ENCODE measurements around the gene PARVB.

PARVB gene

DNA sequence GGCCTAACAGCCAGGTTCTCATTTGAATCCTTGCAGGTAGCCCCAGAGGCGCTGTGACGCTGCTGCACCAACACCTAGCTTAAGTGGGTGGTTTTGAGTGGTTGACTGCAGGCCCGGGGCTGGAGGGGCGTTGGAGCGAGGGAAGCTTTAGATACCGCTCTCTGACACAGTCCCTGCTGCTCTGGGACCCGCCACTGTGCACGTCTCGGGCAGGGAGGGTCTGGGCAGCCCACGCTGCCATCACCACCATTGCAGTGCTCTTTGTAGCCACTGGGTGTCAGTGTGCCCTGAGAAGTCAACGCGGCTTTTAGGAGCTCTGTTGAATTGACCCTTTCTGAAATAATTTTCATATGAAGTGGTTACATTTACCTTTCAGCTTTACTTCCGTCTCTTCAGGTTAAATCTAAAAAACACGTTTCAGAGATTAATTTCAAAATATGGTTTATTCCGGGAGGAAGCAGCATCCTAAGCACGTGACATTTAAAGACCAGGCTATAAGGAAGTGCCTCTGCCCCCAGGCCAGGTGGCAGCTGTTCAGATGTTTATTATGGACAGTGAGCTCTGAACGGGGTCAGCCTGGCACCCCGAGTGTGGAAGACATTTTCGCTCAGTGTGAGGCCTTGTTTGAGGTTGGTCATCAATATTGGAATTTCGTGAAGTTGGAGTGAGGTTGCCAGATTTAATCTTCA is 30.9 kb upstream of the PARVB start:
- peaks cover 31 to 95% of the 10 kb centered on the region in 2 experiments for H3K36me3 ChIP-seq (ENCODE audit: control insufficient read depth in 2 of 2, insufficient read depth in 1 of 2, low read length in 2 of 2)
- POLR2A ChIA-PET: interaction anchor here (0.8 kb wide), 1 partner anchor 93 kb away, joined by 3 read pairs; no protein-coding TSS in a partner anchor
- no peaks in the 10 kb centered on the region for H3K9me3 ChIP-seq (ENCODE audit: control insufficient read depth, insufficient read depth, low read depth, low read length)
- TF ChIP-seq ZNF302 (tag by site-specific recombination; IDR thresholded peaks at IDR 0.05; ENCODE audit: low read depth) (no peak), ZNF48 (tag by site-specific recombination; IDR thresholded peaks at IDR 0.05) (no peak), ZNF354C (tag by site-specific recombination; IDR thresholded peaks at IDR 0.05; ENCODE audit: borderline replicate concordance, low read depth) (no peak), EGR2 (tag by site-specific recombination; IDR thresholded peaks at IDR 0.05; ENCODE audit: low read depth) (0 out of 2 replicates have a peak, but pooled peaks have one; percentile 21), GLIS1 (tag by site-specific recombination; IDR thresholded peaks at IDR 0.05) (no peak), MEIS1 (CRISPR knock-in tag; IDR thresholded peaks at IDR 0.05; ENCODE audit: borderline replicate concordance) (no peak), ZNF221 (tag by site-specific recombination; IDR thresholded peaks at IDR 0.05; ENCODE audit: borderline replicate concordance) (no peak), ZNF654 (tag by site-specific recombination; IDR thresholded peaks at IDR 0.05; ENCODE audit: low read depth) (peak; percentile 73), ZBTB21 (tag by site-specific recombination; IDR thresholded peaks at IDR 0.05) (no peak)
- TF ChIP-seq, protein P1, sequence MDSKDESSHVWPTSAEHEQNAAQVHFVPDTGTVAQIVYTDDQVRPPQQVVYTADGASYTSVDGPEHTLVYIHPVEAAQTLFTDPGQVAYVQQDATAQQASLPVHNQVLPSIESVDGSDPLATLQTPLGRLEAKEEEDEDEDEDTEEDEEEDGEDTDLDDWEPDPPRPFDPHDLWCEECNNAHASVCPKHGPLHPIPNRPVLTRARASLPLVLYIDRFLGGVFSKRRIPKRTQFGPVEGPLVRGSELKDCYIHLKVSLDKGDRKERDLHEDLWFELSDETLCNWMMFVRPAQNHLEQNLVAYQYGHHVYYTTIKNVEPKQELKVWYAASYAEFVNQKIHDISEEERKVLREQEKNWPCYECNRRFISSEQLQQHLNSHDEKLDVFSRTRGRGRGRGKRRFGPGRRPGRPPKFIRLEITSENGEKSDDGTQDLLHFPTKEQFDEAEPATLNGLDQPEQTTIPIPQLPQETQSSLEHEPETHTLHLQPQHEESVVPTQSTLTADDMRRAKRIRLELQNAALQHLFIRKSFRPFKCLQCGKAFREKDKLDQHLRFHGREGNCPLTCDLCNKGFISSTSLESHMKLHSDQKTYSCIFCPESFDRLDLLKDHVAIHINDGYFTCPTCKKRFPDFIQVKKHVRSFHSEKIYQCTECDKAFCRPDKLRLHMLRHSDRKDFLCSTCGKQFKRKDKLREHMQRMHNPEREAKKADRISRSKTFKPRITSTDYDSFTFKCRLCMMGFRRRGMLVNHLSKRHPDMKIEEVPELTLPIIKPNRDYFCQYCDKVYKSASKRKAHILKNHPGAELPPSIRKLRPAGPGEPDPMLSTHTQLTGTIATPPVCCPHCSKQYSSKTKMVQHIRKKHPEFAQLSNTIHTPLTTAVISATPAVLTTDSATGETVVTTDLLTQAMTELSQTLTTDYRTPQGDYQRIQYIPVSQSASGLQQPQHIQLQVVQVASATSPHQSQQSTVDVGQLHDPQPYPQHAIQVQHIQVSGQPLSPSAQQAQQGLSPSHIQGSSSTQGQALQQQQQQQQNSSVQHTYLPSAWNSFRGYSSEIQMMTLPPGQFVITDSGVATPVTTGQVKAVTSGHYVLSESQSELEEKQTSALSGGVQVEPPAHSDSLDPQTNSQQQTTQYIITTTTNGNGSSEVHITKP (tag by site-specific recombination; IDR thresholded peaks at IDR 0.05): 0 out of 2 replicates have a peak, but pooled peaks have one; percentile 35
- TF ChIP-seq, protein P2, sequence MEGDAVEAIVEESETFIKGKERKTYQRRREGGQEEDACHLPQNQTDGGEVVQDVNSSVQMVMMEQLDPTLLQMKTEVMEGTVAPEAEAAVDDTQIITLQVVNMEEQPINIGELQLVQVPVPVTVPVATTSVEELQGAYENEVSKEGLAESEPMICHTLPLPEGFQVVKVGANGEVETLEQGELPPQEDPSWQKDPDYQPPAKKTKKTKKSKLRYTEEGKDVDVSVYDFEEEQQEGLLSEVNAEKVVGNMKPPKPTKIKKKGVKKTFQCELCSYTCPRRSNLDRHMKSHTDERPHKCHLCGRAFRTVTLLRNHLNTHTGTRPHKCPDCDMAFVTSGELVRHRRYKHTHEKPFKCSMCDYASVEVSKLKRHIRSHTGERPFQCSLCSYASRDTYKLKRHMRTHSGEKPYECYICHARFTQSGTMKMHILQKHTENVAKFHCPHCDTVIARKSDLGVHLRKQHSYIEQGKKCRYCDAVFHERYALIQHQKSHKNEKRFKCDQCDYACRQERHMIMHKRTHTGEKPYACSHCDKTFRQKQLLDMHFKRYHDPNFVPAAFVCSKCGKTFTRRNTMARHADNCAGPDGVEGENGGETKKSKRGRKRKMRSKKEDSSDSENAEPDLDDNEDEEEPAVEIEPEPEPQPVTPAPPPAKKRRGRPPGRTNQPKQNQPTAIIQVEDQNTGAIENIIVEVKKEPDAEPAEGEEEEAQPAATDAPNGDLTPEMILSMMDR (tag by site-specific recombination; IDR thresholded peaks at IDR 0.05): peak; percentile 46; the same call in 1 of the 2 replicates
- TF ChIP-seq, protein P3, sequence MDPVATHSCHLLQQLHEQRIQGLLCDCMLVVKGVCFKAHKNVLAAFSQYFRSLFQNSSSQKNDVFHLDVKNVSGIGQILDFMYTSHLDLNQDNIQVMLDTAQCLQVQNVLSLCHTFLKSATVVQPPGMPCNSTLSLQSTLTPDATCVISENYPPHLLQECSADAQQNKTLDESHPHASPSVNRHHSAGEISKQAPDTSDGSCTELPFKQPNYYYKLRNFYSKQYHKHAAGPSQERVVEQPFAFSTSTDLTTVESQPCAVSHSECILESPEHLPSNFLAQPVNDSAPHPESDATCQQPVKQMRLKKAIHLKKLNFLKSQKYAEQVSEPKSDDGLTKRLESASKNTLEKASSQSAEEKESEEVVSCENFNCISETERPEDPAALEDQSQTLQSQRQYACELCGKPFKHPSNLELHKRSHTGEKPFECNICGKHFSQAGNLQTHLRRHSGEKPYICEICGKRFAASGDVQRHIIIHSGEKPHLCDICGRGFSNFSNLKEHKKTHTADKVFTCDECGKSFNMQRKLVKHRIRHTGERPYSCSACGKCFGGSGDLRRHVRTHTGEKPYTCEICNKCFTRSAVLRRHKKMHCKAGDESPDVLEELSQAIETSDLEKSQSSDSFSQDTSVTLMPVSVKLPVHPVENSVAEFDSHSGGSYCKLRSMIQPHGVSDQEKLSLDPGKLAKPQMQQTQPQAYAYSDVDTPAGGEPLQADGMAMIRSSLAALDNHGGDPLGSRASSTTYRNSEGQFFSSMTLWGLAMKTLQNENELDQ (tag by site-specific recombination; IDR thresholded peaks at IDR 0.05; ENCODE audit: low read depth): no peak
- TF ChIP-seq, protein P4, sequence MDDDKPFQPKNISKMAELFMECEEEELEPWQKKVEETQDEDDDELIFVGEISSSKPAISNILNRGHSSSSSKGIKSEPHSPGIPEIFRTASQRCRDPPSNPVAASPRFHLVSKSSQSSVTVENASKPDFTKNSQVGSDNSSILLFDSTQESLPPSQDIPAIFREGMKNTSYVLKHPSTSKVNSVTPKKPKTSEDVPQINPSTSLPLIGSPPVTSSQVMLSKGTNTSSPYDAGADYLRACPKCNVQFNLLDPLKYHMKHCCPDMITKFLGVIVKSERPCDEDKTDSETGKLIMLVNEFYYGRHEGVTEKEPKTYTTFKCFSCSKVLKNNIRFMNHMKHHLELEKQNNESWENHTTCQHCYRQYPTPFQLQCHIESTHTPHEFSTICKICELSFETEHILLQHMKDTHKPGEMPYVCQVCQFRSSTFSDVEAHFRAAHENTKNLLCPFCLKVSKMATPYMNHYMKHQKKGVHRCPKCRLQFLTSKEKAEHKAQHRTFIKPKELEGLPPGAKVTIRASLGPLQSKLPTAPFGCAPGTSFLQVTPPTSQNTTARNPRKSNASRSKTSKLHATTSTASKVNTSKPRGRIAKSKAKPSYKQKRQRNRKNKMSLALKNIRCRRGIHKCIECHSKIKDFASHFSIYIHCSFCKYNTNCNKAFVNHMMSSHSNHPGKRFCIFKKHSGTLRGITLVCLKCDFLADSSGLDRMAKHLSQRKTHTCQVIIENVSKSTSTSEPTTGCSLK (tag by site-specific recombination; IDR thresholded peaks at IDR 0.05): no peak
- TF ChIP-seq, protein P5, sequence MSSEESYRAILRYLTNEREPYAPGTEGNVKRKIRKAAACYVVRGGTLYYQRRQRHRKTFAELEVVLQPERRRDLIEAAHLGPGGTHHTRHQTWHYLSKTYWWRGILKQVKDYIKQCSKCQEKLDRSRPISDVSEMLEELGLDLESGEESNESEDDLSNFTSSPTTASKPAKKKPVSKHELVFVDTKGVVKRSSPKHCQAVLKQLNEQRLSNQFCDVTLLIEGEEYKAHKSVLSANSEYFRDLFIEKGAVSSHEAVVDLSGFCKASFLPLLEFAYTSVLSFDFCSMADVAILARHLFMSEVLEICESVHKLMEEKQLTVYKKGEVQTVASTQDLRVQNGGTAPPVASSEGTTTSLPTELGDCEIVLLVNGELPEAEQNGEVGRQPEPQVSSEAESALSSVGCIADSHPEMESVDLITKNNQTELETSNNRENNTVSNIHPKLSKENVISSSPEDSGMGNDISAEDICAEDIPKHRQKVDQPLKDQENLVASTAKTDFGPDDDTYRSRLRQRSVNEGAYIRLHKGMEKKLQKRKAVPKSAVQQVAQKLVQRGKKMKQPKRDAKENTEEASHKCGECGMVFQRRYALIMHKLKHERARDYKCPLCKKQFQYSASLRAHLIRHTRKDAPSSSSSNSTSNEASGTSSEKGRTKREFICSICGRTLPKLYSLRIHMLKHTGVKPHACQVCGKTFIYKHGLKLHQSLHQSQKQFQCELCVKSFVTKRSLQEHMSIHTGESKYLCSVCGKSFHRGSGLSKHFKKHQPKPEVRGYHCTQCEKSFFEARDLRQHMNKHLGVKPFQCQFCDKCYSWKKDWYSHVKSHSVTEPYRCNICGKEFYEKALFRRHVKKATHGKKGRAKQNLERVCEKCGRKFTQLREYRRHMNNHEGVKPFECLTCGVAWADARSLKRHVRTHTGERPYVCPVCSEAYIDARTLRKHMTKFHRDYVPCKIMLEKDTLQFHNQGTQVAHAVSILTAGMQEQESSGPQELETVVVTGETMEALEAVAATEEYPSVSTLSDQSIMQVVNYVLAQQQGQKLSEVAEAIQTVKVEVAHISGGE (tag by site-specific recombination; conservative IDR thresholded peaks at IDR 0.05; ENCODE audit: low read depth): no peak
- CTCF ChIA-PET: interaction anchor here (0.5 to 4.7 kb wide), 69 partner anchors 8 to 1800 kb away, joined by 3 to 120 read pairs (median 4); no protein-coding TSS in a partner anchor
- no peaks in the 10 kb centered on the region for H3K4me1 ChIP-seq (ENCODE audit: control insufficient read depth, insufficient read depth, low read length)
- no peak overlapping the region for H3K4me3 ChIP-seq (ENCODE audit: low read depth, low read length)
- no peak overlapping the region for H3K27ac ChIP-seq (ENCODE audit: extremely low read depth, low read depth, low read length)

Data from HEK293 (cell line).